Measurements from ENCODE around the gene UMOD.

- no peak for TF ChIP-seq CTCF (IDR thresholded peaks at IDR 0.05; ENCODE audit: borderline replicate concordance, extremely low read depth, low read length, poor library complexity, severe bottlenecking)
- TF ChIP-seq EZH2 (IDR thresholded peaks at IDR 0.05; ENCODE audit: borderline replicate concordance, low read depth, low read length, severe bottlenecking): no peak
Observed at GRCh38 chr16:20380782-20381181, 28.3 kb upstream of the UMOD start.
